K562 (cell line): ENCODE results near the gene PLCB1. TPM values are rescaled to one million over a fixed set of nuclear protein-coding genes. Genes with fewer than 3 reads are reported as not detected.

ENCODE experiments used
- CLOCK ChIP-seq: fragments of 250-450 bp; sonication (Bioruptor Pico); IDR thresholded peaks from 2 replicates; pipeline ENCODE4 v1.4.0; 2020; ENCODE audit warnings: mild to moderate bottlenecking, moderate library complexity, borderline replicate concordance
- DNMT1 ChIP-seq: fragments of 450-650 bp; IDR thresholded peaks from 2 replicates; pipeline ENCODE4 v1.6.1; 2016; ENCODE audit warnings: antibody characterized with exemption, mild to moderate bottlenecking
- FOSL1 ChIP-seq: fragments of 200-800 bp; sonication (Bioruptor generic); conservative IDR thresholded peaks from 2 replicates; pipeline ENCODE4 v1.6.1; 2016; ENCODE audit warnings: missing genetic modification characterization, missing compliant biosample characterization
- JUND ChIP-seq, 2 experiments: IDR thresholded peaks; 2 replicates in 1 of 2; 3 replicates in 1 of 2; pipeline ENCODE4 v1.6.1; 2011; ENCODE audit warnings: borderline replicate concordance in 2 of 2, low read depth in 2 of 2, low read length in 2 of 2, improper control_type of control experiment in 1 of 2, missing biosample characterization in 1 of 2, missing genetic modification characterization in 1 of 2, missing genetic modification reagents in 1 of 2
- RBM17 ChIP-seq: fragments of 200-400 bp; formaldehyde crosslinking; IDR thresholded peaks from 2 replicates; pipeline ENCODE4 v1.6.1; 2017; ENCODE audit warnings: low read depth, mild to moderate bottlenecking, low read length, borderline replicate concordance
- TARDBP ChIP-seq: fragments of 450-650 bp; IDR thresholded peaks from 2 replicates; pipeline ENCODE4 v1.6.1; 2016
- ZBTB34 ChIP-seq: fragments of 250-450 bp; sonication (Bioruptor Pico); IDR thresholded peaks from 2 replicates; pipeline ENCODE4 v1.8.0; 2021; ENCODE audit warnings: mild to moderate bottlenecking, moderate library complexity
- ZHX1 ChIP-seq: fragments of 150-350 bp; conservative IDR thresholded peaks from 2 replicates; pipeline ENCODE4 v1.6.1; 2014; ENCODE audit warnings: low read length
- ZNF217 ChIP-seq: sonication (generic); formaldehyde crosslinking; IDR thresholded peaks from 2 replicates; pipeline ENCODE4 v1.8.0; 2022; ENCODE audit warnings: mild to moderate bottlenecking, missing genetic modification reagents
- ZNF408 ChIP-seq: fragments of 250-450 bp; sonication (Bioruptor Pico); IDR thresholded peaks from 2 replicates; pipeline ENCODE4 v1.4.0; 2020; ENCODE audit warnings: low read depth, mild to moderate bottlenecking, moderate library complexity
- polyA plus RNA-seq, 8 experiments: library from polyadenylated mRNA; depleted of rRNA in 4 of 8; stranded (reverse) in 5 of 8; unstranded in 3 of 8; fragments of >200 nt; fragmentation: Nextera tagmentation in 2 of 8; fragmentation: Illumina TruSeq in 1 of 8; extraction: Ambion mirVana in 2 of 8; extraction: Trizol in 1 of 8; gene quantifications; 2 replicates each; pipeline versions ENCODE4 v1.2.1 to v1.2.3, GENCODE V29; 2011 to 2014; ENCODE audit warnings: inconsistent platforms in 1 of 8, missing spikeins in 1 of 8
- total RNA-seq, 7 experiments: library from RNA; depleted of rRNA in 6 of 7; stranded (reverse); fragments of >200 nt in 6 of 7; fragmentation: Illumina TruSeq in 2 of 7; extraction: Trizol in 2 of 7; gene quantifications; 2 replicates each; pipeline versions ENCODE4 v1.2.1 to v1.2.3, GENCODE V29; 2011 to 2021; ENCODE audit warnings: low replicate concordance in 1 of 7

PLCB1 gene
- total and polyA plus RNA-seq, 9 of the 15 experiments (the other 6 are each of a cell fraction or from before 2014, with no cell fraction given): 0.34 to 3.1 (median 1.3) TPM

GRCh38 chr20:8156235-8157079, 24.4 kb downstream of the PLCB1 start (continued):
- TF ChIP-seq CLOCK (CRISPR knock-in tag) (no peak), ZNF408 (CRISPR knock-in tag) (no peak), ZNF217 (CRISPR knock-in tag) (no peak), DNMT1 (no peak), FOSL1 (tag) (peak; percentile 46), ZBTB34 (no peak), ZHX1 (no peak), TARDBP (no peak), JUND (IDR thresholded peaks at IDR 0.05; ENCODE audit: borderline replicate concordance, low read depth, low read length) (no peak), JUND (tag; IDR thresholded peaks at IDR 0.05; ENCODE audit: borderline replicate concordance, low read depth, low read length) (peak; percentile 37; the same call in 1 of the 3 replicates), RBM17 (no peak)
- TF ChIP-seq, all 486 proteins: peak for 3
